GM18508 (cell line): ENCODE results near the gene HDAC3.
A peak's percentile ranks its signal among the peaks of the same experiment; 100 is the strongest.

ENCODE experiments used
- ATAC-seq: cut with Tn5 transposase; IDR thresholded peaks from one replicate; pipeline ENCODE4 v1.9.1; 2021; ENCODE audit warnings: moderate number of reproducible peaks; ENCODE audit not compliant: insufficient read depth, unreplicated experiment

The HDAC3 gene

GRCh38 chr5:141636413-141637122 lies at the start of gene HDAC3, which contains the start of gene RELL2:
TSS of gene HDAC3 (minus strand) at chr5:141636849. CDS start at chr5:141636790, 59 bp downstream.
TSS of gene RELL2 (plus strand) at chr5:141636997. CDS start at chr5:141638226, 1,229 bp downstream.
- ATAC-seq: peak; percentile 36

- ATAC-seq: no peak
Measured at GRCh38 chr5:141685591-141685990, 48.9 kb upstream of the HDAC3 start.

DNA sequence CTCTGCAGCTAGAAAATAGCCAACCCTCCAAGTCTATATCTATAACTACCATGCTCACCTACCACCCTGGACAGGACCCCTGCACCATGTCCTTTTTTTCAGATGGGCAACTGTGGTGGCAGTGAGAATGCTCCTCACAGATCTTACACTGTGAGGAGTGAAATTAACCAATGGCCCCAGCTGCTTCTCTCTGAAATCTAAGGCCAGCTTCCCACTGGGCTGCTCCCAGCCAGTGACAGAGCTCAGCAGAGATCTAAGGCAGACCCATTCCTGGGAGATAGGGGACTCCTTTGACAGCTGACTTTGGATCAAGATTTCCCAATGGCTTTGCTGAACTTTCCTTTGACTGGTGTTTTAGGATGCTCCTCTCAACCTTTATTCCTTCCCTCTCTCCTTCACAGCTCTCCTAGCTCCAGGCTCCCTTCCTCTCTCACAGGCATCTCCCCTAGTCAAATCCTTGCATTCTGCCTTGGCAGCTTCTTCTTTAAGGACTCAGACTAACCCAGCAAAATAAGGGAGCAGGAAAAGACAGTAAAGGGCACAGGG lies 47.0 kb upstream of the HDAC3 start:
- ATAC-seq: no peak

DNA sequence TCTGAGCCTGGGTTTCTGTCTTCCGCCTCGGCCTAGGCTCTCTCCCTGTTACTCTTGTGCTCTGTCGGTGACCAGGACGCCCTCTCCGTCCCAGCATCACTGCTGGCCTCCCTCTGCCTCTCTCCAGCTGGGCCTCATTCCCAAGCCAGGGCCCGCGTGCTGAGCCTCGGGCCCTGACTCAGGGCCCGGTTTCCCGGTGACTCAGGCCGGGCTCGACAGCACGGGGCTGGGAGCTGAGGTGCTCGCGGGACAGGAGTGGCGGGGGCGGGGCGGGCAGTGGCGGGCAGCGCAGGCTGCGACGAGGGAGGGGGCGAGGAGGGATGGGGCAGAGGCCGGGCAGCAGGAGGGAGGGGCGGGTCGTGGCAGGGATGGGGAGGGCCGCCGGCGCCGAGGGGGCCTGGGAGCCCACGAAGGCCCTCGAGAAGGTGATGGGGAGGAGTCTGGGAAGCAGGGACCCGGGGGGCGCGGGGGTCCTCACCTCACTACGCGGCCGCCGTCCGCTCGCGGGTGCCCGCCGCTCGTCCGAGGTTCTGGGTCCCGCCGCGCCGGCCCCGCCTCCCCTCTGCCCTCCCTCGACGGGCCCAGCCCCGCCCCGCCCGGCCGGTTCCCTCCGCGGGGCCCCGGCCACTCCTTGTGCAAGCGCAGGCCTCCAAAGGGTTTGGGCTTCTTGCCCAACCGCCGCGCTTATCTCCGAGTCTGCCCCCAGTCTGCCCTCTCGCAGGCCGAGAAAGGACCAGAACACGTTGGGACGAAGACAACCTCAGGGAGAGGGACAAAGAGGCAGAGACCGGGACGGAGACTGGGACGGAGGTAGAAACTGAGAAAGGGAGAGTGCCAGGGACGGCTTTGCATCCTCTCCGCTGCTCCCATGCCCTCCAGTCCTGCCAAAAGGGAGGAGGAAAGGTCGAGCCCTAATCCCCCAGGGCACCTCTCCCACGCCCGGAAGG lies 45.3 kb upstream of the HDAC3 start, which contains the start of gene ARAP3:
ARAP3 (minus strand) TSS at position 536 of the 947 bp plus-strand sequence. CDS start 1,744 bp downstream, outside the sequence.
- no peak for ATAC-seq

GRCh38 chr5:141681295-141681694 lies 44.6 kb upstream of the HDAC3 start:
- no peak for ATAC-seq

DNA sequence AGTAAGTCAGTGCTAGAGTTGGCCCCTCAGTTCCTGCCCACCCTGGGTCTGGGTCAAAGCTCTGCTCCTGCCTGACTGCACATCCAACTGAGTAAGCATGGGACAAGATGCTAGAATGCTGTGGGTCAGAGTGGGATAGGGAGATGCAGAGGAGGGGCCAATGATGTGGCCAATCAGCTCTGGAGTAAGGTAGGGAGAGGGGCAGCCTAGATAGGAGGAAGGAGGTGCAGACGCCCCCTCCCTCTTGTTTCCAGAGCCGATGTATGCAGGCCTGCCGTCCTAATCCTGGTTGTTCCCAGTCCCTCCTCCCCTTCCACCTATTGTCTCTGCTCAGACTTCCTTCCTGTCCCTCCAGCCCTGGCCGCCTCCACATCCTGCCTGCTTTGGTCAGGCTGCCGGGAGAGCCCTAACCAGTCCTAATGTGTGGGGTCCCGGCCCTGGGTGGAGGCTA lies 44.1 kb upstream of the HDAC3 start:
- no peak for ATAC-seq

GRCh38 chr5:141680178-141680577 lies 43.5 kb upstream of the HDAC3 start:
- no peak for ATAC-seq

- no peak for ATAC-seq
Measured at GRCh38 chr5:141677415-141677814, 40.8 kb upstream of the HDAC3 start.

GRCh38 chr5:141675672-141676071 lies 39.0 kb upstream of the HDAC3 start:
- ATAC-seq: no peak

GRCh38 chr5:141674747-141675146 lies 38.1 kb upstream of the HDAC3 start:
- ATAC-seq: no peak

DNA sequence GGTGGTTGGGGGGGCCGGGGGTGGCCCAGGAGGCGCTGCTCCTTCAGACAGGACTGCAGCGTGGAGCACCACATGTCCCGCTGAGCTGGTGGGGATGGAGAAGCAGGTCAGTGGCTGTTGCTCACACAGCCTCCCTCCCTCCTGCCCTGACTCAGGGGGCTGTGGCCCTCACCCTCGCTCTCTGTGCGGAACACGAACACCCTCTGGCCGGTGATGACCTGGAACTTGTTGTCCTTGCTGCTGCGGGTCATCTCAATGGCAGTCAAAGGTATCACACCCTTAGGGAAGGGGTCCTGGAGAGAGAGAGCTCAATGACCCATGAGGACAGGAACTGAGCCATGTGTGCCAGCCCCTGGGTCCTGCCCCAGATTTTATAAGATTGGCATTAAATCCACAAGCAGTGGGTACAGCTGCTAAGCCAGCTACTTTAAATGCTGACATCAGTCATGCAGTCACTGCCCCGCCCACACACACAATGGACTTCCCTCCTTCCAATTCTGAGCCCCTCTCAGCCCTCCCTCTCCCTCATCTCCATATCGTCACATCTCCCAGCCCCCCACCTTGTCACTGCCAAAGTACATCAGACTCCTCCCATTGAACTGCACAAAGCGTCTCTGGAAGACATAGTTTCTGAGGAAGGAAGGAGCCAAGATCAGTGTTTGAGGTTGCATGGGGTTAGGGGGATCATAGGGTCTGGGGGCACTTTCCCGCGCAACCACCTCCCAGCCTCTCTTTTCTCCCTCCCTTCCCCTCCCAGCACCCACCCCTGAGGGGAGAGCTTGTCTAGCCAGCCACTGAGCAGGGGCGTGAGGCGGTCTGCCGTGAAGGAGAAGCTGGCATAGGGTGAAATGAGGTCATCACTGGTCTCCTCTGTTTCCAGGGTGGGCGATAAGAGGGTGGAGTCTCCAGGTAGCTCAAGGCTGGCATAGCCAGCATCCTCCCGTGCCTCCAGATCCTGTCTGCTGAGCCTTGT lies 36.5 kb upstream of the HDAC3 start:
- no peak for ATAC-seq

- no peak for ATAC-seq
Measured at GRCh38 chr5:141672071-141672840, 35.6 kb upstream of the HDAC3 start.

GRCh38 chr5:141669520-141669919 lies 32.9 kb upstream of the HDAC3 start:
- ATAC-seq: no peak

- no peak for ATAC-seq
Measured at GRCh38 chr5:141668601-141669265, 32.1 kb upstream of the HDAC3 start.

DNA sequence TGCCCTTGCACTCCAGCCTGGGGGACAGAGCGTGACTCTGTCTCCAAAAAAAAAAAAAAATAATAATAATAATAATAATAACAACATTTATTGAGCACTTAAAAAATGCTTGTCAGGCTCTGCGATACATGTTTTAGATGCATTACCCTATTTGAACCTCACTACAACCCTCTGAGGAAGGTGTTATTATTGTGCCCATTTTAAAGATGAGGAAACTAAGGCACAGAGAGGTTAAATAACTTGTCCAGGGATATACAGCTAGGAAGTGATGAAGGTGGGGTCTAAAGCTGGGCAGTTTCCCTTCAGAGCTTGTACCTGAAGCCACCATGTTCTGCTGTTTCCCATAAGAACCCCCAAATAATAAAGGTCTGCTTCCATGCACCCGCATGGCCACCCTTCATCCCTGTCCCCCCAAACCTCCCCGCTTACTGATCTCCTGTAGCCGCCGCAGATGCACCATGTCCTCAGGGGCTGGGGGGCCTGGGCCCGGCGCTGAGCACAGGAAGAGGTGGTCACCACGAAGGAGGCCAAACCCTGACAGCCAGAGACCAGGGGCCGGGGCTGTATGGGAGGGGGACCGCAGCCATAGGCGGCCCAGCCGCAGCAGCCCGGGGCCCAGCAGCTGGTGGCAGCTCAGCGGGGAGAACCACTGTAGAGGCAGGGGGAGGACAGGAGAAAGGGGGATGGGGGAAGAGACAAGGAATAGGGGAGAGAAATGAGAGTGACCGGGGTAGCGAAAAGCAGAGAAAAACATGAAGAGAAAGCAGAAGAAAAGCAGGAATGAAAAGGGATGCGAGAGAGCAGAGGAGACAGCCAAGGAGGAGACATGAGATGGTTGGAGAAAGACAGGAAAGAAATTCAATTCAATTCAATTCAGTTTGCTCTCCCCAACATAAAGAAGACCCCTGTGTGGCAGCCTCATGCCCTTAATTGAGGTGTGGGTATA lies 29.6 kb upstream of the HDAC3 start:
- no peak for ATAC-seq

DNA sequence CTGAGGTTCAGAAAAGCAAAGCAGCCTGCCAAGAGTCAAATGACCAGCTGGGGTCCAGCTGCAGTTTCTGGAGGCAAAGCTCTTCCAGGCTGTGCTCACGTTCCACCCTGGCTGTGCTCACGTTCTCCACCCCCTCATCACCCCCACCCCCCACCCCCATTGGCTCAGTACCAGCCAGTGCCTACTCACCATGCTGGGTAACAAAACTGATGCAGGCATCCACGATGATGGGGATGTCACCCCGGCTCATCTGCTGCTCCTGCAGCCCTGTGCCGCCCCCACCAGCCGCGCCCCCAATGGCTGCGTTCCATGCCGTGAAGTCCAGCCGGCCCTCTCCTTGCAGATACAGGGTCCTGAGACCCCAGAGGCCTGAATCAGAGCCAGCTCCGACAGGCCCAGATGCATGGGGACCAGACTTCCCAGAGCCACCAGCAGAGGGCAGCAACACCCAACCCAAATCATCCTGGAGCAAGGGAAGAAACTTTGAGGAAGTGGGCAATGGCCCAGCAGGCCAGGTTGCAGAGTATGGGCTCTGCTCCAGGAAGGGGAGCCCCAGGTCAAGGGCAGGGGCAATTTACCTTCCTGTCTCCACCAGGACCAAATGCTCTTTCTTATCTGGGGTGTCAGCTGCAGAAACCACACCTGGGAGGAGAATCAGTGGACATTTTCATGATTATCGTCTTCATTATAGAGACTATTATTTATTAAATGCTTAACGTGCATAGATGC lies 28.2 kb upstream of the HDAC3 start:
- ATAC-seq: peak; percentile 71

- ATAC-seq: no peak
Measured at GRCh38 chr5:141663506-141663905, 26.9 kb upstream of the HDAC3 start.
